ENCODE data around the gene LRRC73.
A peak's percentile ranks its signal among the peaks of the same experiment; 100 is the strongest.
"Not testable (repeated sequence)": the region's sequence is repeated elsewhere in the genome, so short reads cannot be mapped to it uniquely, and the experiment has no call there.

LRRC73 gene

GRCh38 chr6:43511824-43512415 is 1.8 kb upstream of the LRRC73 start:
- DNase-seq (ENCODE audit: low read depth), result no peak

GRCh38 chr6:43510827-43511163 is 649 bp upstream of the LRRC73 start:
- DNase-seq (ENCODE audit: low read depth), result no peak

GRCh38 chr6:43509142-43509983 is 783 bp downstream of the LRRC73 start:
- no peak for DNase-seq (ENCODE audit: low read depth)

- no peak for DNase-seq (ENCODE audit: low read depth)
These were observed 1.5 kb downstream of the LRRC73 start for GRCh38 chr6:43508481-43509141.

GRCh38 chr6:43506667-43507471 is 3.3 kb downstream of the LRRC73 start:
- DNase-seq (ENCODE audit: low read depth), result peak; percentile 53

GRCh38 chr6:43506171-43506570 is 4.0 kb downstream of the LRRC73 start:
- no peak for DNase-seq (ENCODE audit: low read depth)

GRCh38 chr6:43505718-43506117 is 4.4 kb downstream of the LRRC73 start:
- DNase-seq (ENCODE audit: low read depth), result no peak

- DNase-seq (ENCODE audit: low read depth), result no peak
These were observed 5.2 kb downstream of the LRRC73 start for GRCh38 chr6:43504756-43505593.

GRCh38 chr6:43503443-43503842 is 6.7 kb downstream of the LRRC73 start:
- no peak for DNase-seq (ENCODE audit: low read depth)

- DNase-seq (ENCODE audit: low read depth), result no peak
These were observed 7.5 kb downstream of the LRRC73 start for GRCh38 chr6:43502666-43503065.

GRCh38 chr6:43500921-43501320 is 9.2 kb downstream of the LRRC73 start:
- no peak for DNase-seq (ENCODE audit: low read depth)

GRCh38 chr6:43499028-43499815 is 10.9 kb downstream of the LRRC73 start:
- no peak for DNase-seq (ENCODE audit: low read depth)

GRCh38 chr6:43498291-43498690 is 11.9 kb downstream of the LRRC73 start:
- DNase-seq (ENCODE audit: low read depth), result not testable (repeated sequence)

- no peak for DNase-seq (ENCODE audit: low read depth)
These were observed 12.5 kb downstream of the LRRC73 start for GRCh38 chr6:43497689-43498088.

- DNase-seq (ENCODE audit: low read depth), result no peak
These were observed 13.1 kb downstream of the LRRC73 start for GRCh38 chr6:43497129-43497396.

GRCh38 chr6:43496370-43497128 is 13.6 kb downstream of the LRRC73 start:
- DNase-seq (ENCODE audit: low read depth), result no peak

GRCh38 chr6:43495409-43495941 is 14.7 kb downstream of the LRRC73 start:
- no peak for DNase-seq (ENCODE audit: low read depth)

GRCh38 chr6:43494766-43495165 is 15.4 kb downstream of the LRRC73 start:
- no peak for DNase-seq (ENCODE audit: low read depth)

- no peak for DNase-seq (ENCODE audit: low read depth)
These were observed 15.8 kb downstream of the LRRC73 start for GRCh38 chr6:43494321-43494720.

- DNase-seq (ENCODE audit: low read depth), result no peak
These were observed 16.3 kb downstream of the LRRC73 start for GRCh38 chr6:43493833-43494232.
